NCI-H510A (cell line): ENCODE results near the gene PLA2G4A.

Experiments used
- DNase-seq: peaks from one replicate; lab custom pipeline; 2025; lab: John Stamatoyannopoulos, UW

PLA2G4A gene

GRCh38 chr1:186978596-186979556 is 150.1 kb downstream of the PLA2G4A start:
- no peak for DNase-seq

- no peak for DNase-seq
Observed at GRCh38 chr1:186980400-186980799, 151.7 kb downstream of the PLA2G4A start.

DNA sequence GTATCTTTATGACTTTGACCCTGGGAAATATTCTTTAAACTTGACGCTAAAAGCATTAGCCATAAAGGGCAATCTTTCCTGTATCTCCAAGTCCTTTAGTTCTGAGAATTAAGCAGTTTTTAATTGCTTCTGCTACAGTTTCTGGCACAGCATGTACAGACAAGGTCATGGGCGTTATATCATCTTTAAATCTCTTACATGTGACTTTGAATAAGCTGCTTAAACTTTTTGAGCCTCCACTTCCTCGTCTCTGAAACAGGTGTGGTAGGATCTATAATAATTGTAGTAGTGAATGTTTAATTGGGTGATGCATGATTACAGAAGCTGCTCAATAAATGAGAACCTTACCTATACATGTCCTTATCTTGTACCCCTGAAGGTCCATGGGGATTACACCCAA is 153.4 kb downstream of the PLA2G4A start:
- no peak for DNase-seq

- DNase-seq = no peak
Observed at GRCh38 chr1:186983327-186983726, 154.6 kb downstream of the PLA2G4A start.

- DNase-seq = no peak
Observed at GRCh38 chr1:186984959-186985358, 156.2 kb downstream of the PLA2G4A start.

DNA sequence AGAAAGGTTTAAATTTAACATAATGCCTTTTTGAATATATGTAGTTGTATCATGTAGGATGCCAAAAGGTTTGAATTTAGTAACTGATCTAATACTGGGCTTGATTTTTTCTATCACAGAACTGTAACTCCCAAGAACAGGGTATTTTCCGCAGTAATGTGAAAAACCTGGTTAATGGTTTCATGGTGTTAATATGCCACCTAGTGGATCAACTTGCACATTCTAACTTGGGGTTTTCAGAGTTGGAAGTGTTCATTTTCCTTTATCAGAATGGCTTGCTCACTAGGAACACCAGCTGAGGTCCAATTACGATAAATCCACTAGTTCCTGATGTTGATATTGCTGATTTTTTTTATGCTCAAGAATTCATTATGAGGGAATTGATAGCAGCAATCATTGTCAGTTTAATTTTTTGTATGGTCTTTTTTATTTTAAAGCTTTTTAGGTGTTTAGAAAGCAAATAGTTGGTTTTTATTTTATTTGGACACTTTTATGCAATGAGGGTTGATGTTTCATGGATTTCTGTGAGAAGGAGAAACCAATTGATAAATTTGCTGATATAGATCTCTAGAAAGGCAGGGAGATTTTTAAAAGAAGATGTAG is 157.2 kb downstream of the PLA2G4A start:
- DNase-seq = no peak

DNA sequence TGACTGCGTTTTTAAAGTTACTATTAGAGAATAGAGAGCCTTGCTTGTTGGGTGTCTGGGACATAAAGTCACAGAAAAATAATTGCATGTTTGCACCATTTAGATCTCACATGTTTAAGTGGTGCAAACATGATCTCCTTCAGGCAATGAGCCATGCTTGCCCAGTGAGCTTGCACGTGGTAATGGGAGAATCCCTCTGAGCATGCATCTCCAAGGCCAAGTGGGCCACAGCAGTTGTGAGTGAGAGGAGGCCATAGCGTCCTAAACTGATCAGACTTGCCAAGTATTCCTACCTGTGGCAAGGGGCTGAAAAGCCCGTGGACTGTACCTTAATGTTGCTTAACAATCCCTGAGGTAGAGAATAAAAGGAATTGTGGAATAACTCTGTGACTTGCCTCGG is 158.3 kb downstream of the PLA2G4A start:
- no peak for DNase-seq

DNA sequence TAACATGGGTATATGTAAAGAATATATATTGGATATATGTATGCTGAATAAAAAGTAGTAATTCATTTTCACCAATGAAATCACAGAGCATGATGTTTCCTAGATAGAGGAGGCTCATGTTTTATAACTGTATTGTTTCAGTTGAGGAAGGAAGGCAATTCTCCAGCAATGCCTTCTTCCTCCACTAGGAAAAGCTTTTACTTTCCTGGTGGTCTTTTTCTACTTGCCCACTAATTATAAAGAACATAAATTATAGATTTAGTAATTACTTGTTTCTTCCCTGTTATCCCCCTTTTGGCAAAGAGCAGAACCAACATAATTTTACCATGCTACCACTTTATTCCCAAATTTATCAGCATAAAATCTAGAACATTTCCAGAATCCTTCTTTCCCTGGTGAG is 159.0 kb downstream of the PLA2G4A start:
- no peak for DNase-seq

GRCh38 chr1:186993996-186994395 is 165.2 kb downstream of the PLA2G4A start:
- DNase-seq = no peak

DNA sequence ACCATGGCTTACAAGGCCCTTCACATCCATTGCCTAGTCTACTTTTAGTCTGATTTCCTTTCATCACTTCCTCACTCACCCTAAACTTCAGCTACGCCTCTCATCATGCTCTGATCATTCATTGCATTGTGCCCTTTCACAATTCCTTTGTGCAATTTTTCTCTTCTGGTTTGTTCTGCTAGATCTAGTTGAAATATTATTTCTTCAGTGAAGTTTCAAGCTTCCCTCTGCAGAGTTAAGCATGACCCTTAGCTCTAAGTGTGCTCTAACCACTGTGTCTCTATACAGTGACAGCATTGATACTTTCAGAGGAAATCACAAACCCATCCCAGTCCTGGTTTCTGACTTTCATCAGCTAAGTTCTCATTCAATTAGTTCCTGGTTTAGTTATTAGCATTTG is 166.1 kb downstream of the PLA2G4A start:
- DNase-seq = no peak

GRCh38 chr1:186996816-186997215 is 168.1 kb downstream of the PLA2G4A start:
- no peak for DNase-seq

GRCh38 chr1:186997877-186998276 is 169.1 kb downstream of the PLA2G4A start:
- DNase-seq = no peak

DNA sequence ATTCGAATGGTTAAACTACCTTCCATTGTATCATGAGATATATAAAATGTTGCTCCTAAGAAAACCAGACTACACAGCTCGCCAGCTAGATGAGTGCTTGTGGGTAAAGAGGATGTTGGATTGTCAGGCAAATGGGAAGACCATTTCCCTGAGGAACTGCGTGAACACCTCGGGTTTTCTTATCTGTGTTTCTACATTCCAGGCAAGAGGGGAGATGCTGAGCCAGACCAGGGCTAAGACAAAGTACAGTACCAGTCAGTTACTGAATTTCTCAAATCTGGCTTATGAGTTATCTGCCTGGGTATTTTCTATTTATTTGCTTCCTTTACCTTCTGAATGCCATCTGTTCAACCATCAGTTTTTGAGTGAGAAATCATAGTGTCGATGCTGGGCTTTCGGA is 170.8 kb downstream of the PLA2G4A start:
- no peak for DNase-seq

DNA sequence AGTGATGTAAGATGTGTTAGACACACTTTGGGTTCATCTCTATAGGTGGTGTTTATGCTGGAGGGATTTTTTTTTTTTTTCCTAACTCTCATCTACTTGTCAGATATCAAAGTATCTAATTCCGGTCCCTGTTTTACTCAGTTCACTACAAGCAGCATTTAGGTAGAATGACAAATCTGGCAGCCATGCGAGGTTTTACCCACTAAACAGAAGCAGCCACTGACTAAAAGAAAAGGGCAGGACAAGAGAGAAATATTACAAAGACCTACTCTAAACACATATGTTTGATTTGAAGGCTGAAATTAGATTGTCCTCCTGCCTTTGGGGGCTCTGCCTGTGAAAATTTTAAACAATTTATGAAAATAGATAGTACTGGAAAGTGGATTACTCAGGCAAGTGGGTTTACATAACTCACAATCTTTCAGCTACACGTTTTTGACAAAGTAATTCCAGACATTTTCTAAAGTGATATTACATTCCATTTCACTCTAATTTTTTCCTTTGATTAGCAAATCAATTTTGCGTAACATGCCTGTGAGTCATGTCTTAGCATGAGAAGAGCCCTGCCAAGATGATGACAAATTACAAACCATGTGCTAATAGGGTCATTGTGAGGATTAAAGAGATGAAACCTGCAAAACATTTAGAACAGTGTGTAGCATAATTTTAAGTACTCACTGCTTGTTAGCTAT is 172.6 kb downstream of the PLA2G4A start:
- no peak for DNase-seq

GRCh38 chr1:187003353-187003752 is 174.6 kb downstream of the PLA2G4A start:
- no peak for DNase-seq

GRCh38 chr1:187006896-187007295 is 178.1 kb downstream of the PLA2G4A start:
- DNase-seq = no peak

- DNase-seq = no peak
Observed at GRCh38 chr1:187009320-187009719, 180.6 kb downstream of the PLA2G4A start.

- DNase-seq = no peak
Observed at GRCh38 chr1:187010571-187011309, 182.0 kb downstream of the PLA2G4A start.

GRCh38 chr1:187013582-187014200 is 184.9 kb downstream of the PLA2G4A start:
- DNase-seq = no peak

DNA sequence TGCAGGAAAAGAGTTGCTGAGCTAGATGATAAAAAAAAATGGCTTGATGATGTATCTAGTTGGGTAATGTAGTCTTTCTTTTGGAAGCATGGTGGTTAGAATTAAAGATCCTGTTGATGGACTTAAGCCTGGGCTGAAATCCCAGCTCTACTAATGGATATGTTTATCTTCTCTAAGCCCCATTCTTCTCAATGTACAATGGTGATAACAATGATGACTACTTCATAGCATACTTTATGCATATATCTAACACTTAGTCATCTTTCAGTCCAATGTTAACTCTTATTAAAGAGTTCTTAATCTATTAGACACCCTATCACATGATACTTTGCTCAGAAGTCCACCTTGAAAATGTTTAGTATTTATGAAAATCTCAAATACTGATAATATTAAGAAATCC is 189.5 kb downstream of the PLA2G4A start:
- DNase-seq = no peak

DNA sequence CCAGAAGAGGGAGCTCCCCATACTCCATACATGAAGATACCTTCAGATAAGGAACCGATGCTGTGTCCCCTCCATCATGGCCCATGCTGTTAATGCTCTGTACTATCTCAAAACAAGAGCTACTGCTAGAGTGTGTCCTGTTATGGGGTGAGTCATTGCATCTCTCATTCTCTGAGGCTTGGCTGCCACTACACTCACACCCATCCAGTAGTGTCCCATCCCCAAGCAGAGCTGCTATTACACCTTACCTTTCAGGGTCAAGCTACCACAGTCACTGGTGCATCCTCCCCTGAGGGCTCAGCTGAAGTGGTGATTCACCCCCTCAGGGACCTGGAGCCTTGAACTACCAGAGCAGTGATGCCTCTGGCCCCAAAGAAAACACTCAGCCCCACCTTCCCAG is 198.5 kb downstream of the PLA2G4A start:
- no peak for DNase-seq
